Sigmoid colon (tissue), 7 donors: ENCODE measurements around the gene RXRA. TPM values are rescaled to one million over a fixed set of nuclear protein-coding genes. Genes with fewer than 3 reads are reported as not detected.

Experiments
- DNase-seq: peaks from one replicate; pipeline ENCODE4 v3.0.0-alpha.2; 2019
- H3K27ac ChIP-seq, 4 donors: fragments of 200-600 bp; sonication (generic); one replicate each; pipeline ENCODE4 v1.5.1; 2016 to 2019; ENCODE audit warnings: mild to moderate bottlenecking in 1 of 4
- H3K27me3 ChIP-seq, 3 donors: fragments of 200-600 bp; sonication (generic); one replicate each; pipeline ENCODE4 v1.5.1; 2019; ENCODE audit warnings: mild to moderate bottlenecking in 1 of 3
- H3K36me3 ChIP-seq, 4 donors: fragments of 200-600 bp; sonication (generic); one replicate each; pipeline ENCODE4 v1.5.1; 2016 to 2019
- H3K4me1 ChIP-seq, 4 donors: fragments of 200-600 bp; sonication (generic); one replicate each; pipeline ENCODE4 v1.5.1; 2017 to 2019
- H3K4me3 ChIP-seq, 4 donors: fragments of 200-600 bp; sonication (generic); one replicate each; pipeline ENCODE4 v1.5.1; 2017 to 2019; ENCODE audit warnings: mild to moderate bottlenecking in 2 of 4, moderate library complexity in 1 of 4
- H3K9me3 ChIP-seq, 4 donors: fragments of 200-600 bp in 3 of 4; sonication (generic) in 3 of 4; one replicate each; pipeline versions ENCODE4 v1.5.1 to v1.6.1; 2013 to 2019
- EP300 ChIP-seq, 4 donors: sonication (generic); formaldehyde crosslinking; IDR thresholded peaks; one replicate each; pipeline ENCODE4 v1.6.1; 2017; ENCODE audit warnings: antibody characterized with exemption in 4 of 4
- POLR2A ChIP-seq, 2 donors: fragments of 450-650 bp; IDR thresholded peaks; one replicate each; pipeline ENCODE4 v1.6.1; 2016; ENCODE audit warnings: antibody characterized with exemption in 2 of 2, mild to moderate bottlenecking in 2 of 2, moderate library complexity in 2 of 2
- POLR2AphosphoS5 ChIP-seq, 4 donors: sonication (generic); formaldehyde crosslinking; IDR thresholded peaks; one replicate each; pipeline ENCODE4 v1.6.1; 2017; ENCODE audit warnings: antibody characterized with exemption in 4 of 4
- WGBS, 2 donors: extraction: QIAGEN DNeasy Blood & Tissue Kit; methylation state at CpG; one replicate each; pipeline ENCODE4 v1.1.7; 2013; 5-methylcytosine and 5-hydroxymethylcytosine counted together
- intact Hi-C: fragments of 100-400 bp; cut with DNase I; formaldehyde crosslinking; loops from one replicate; pipeline ENCODE4 v1.15.1; 2023
- polyA plus RNA-seq, 3 donors: library from polyadenylated mRNA; stranded (reverse); fragments of 200-250 nt; gene quantifications; one replicate each; pipeline ENCODE4 v1.2.3, GENCODE V29; 2013
- total RNA-seq, 4 donors: library from RNA; depleted of rRNA; stranded (reverse); fragments of >200 nt; gene quantifications; one replicate each; pipeline ENCODE4 v1.1.0, GENCODE V29; 2016
- TF ChIP-seq, protein P1 (sequence below), 4 experiments: fragments of 450-650 bp in 3 of 4; fragments of 200-600 bp in 1 of 4; IDR thresholded peaks; one replicate each; pipeline ENCODE4 v1.5.1; 2016 to 2019; ENCODE audit warnings: antibody characterized with exemption in 4 of 4, mild to moderate bottlenecking in 3 of 4, moderate library complexity in 2 of 4
- donor health status: healthy with polysubstance abuse.
- donor health status: Bipolar disorder and iron deficiency.
- donor health status: healthy.

The RXRA gene
- total and polyA plus RNA-seq, 7 donors: 26.7 to 50.8 (median 35.7) TPM

DNA sequence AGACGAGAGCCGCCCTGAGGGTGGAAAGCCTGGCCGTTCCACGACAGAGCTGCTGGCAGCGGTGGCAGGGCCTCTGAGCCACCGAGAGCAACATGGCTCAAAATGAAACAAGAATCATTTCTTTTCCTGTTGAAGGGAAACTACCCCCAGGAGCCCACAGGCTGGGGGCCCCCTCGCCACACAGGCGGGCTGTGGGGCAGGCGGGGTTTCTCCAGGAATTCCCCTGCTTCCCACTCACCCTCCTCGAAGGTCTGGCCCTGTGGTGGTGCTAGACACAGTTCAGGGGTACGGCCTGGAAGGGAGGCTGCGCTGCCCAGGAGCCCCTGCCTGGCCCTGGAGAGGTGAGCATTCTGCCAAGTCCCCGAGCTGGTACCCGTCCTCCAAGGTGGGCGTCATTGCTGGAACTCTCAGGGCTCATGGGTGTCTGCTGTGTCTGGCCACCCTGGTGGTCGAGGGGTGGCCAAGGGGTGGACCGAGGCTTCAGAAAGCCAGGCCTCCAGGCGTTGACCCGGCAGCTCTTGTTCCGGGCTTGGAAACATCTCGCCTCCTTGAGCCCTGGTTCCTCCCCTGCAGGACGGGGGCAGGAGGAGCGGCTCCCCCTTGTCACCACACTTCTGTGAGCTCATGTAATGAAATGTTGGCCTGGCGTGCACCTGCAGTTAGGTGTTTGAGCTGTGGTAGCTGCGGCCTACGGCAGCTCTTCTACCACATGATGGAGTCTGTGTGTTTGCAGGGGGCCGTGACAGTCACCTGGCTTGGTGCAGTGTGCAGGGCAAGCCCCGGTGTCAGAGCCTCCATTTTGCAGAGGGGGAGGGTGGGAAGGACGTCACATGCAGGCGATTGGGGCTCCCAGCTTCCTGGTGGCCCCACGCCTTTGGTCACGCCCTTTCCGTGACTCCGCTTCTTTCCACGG, 65.3 kb downstream of the RXRA start:
- intact Hi-C loops: no loop called here
- DNase-seq: no peak
- TF ChIP-seq POLR2A (IDR thresholded peaks at IDR 0.05): no peak
- TF ChIP-seq EP300 (IDR thresholded peaks at IDR 0.05): no peak
- TF ChIP-seq POLR2AphosphoS5 (IDR thresholded peaks at IDR 0.05): no peak
- TF ChIP-seq, protein P1, sequence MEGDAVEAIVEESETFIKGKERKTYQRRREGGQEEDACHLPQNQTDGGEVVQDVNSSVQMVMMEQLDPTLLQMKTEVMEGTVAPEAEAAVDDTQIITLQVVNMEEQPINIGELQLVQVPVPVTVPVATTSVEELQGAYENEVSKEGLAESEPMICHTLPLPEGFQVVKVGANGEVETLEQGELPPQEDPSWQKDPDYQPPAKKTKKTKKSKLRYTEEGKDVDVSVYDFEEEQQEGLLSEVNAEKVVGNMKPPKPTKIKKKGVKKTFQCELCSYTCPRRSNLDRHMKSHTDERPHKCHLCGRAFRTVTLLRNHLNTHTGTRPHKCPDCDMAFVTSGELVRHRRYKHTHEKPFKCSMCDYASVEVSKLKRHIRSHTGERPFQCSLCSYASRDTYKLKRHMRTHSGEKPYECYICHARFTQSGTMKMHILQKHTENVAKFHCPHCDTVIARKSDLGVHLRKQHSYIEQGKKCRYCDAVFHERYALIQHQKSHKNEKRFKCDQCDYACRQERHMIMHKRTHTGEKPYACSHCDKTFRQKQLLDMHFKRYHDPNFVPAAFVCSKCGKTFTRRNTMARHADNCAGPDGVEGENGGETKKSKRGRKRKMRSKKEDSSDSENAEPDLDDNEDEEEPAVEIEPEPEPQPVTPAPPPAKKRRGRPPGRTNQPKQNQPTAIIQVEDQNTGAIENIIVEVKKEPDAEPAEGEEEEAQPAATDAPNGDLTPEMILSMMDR (IDR thresholded peaks at IDR 0.05): no peak
- no peak overlapping the region for H3K4me3 ChIP-seq
- no peaks in the 10 kb centered on the region for H3K9me3 ChIP-seq
- H3K36me3 ChIP-seq: no peaks in the 10 kb centered on the region
- WGBS, 2 donors: 55 to 70% methylated on average over 35 of the region's 35 CpGs
- peaks cover 0 to 87% (median 79%) of the 10 kb centered on the region in 4 donors for H3K4me1 ChIP-seq
- no peak overlapping the region for H3K27ac ChIP-seq
- no peaks in the 10 kb centered on the region for H3K27me3 ChIP-seq

DNA sequence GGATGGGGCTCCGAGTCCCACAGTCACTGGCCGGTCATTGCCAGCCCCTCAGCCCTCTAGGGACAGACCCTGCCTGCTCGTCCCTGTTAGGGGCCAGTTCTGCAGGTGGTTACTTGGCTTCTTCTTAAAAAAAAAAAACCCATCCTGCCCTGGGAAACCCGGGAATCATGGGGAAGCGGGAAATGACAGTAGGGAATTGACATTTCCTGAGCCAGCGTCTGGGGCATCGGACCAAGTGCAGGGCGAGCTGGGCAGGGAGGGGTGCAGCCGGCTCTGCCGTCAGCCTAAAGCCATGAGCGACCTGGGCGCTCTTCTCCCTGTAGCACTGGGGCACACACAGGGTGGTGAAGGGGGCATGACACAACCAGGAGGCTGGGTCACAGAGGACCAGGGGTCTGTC, 66.6 kb downstream of the RXRA start:
- Histone ChIP-seq H3K4me1 (peaks cover 0 to 82% (median 69%) of the 10 kb centered on the region in 4 donors), H3K27ac (no peak overlapping the region), H3K9me3 (no peaks in the 10 kb centered on the region), H3K4me3 (no peak overlapping the region), H3K36me3 (no peaks in the 10 kb centered on the region), H3K27me3 (no peaks in the 10 kb centered on the region)
- WGBS, 2 donors: 89 to 93% methylated on average over 12 of the region's 12 CpGs
- no peak for TF ChIP-seq POLR2A (IDR thresholded peaks at IDR 0.05)
- no peak for TF ChIP-seq EP300 (IDR thresholded peaks at IDR 0.05)
- TF ChIP-seq POLR2AphosphoS5 (IDR thresholded peaks at IDR 0.05): no peak
- TF ChIP-seq, protein P1 (IDR thresholded peaks at IDR 0.05): no peak
- intact Hi-C loops: no loop called here
- DNase-seq: no peak

DNA sequence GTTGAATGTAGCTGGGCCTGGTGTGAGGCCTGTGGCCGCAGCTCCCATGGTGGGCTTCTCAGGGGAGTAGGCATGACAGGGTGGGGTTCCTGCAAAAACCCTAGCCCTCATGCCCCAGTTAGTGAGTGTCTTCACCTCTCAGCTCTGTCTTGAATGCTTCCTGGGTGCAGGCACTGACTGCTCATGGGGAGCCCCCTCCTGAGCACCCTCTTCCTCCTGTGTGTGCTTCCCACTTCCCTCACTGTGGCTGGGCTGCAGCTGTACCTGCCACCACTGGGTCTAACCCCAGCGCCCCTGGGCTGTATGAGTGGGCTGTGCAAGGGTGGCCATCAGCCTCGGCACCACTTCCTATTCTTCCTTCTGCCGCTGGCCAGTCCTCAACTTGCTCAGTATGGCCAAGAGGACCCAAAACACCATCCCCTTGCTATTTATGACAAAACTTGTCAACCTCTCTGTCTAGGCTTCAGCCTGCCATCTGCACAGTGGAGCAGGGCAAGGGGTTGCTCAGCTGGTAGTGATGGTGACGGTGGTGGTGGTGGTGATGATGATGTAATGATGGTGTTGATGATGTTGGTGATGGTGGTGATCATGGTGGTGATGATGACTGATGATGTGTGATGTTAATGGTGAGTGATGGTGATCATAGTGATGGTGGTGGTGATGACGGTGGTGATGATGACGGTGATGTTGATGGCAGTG, 67.5 kb downstream of the RXRA start:
- no peaks in the 10 kb centered on the region for H3K9me3 ChIP-seq
- DNase-seq: no peak
- peaks cover 0 to 80% (median 61%) of the 10 kb centered on the region in 4 donors for H3K4me1 ChIP-seq
- intact Hi-C loops: no loop called here
- H3K4me3 ChIP-seq: no peak overlapping the region
- no peaks in the 10 kb centered on the region for H3K36me3 ChIP-seq
- H3K27me3 ChIP-seq: no peaks in the 10 kb centered on the region
- TF ChIP-seq POLR2A (IDR thresholded peaks at IDR 0.05): no peak
- TF ChIP-seq, protein P1 (IDR thresholded peaks at IDR 0.05): no peak
- no peak for TF ChIP-seq POLR2AphosphoS5 (IDR thresholded peaks at IDR 0.05)
- TF ChIP-seq EP300 (IDR thresholded peaks at IDR 0.05): no peak
- H3K27ac ChIP-seq: no peak overlapping the region
- WGBS, 2 donors: 69 to 94% methylated on average over 7 of the region's 7 CpGs

DNA sequence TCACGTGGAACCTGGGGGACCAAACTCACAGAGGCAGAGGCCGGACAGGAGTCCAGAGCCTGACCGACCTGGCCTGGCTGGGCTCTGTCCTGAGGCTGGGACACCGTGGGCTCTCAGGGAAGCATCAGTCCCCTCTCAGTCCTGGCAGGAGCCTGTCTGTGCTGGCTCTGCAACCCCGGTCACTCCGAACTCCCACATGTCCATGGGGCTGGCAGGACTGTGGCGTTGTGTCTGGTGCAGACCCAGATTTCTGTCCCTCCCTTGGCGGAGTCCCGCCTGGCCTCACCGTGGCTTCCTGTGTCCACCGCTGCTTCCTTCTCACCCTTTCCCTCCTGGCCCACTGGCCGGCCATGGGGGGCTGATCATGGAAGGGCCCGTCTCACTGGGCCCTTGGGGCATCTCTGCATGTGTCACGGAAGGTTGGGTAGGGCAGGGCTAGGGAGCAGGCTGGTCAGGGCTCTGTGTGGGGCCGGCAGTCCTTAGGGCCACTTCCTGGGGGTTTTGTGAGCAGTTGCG, 68.8 kb downstream of the RXRA start:
- Histone ChIP-seq H3K9me3 (no peaks in the 10 kb centered on the region), H3K4me1 (peaks cover 0 to 69% (median 48%) of the 10 kb centered on the region in 4 donors), H3K4me3 (no peak overlapping the region), H3K36me3 (no peaks in the 10 kb centered on the region), H3K27ac (no peak overlapping the region), H3K27me3 (no peaks in the 10 kb centered on the region)
- intact Hi-C loops: no loop called here
- DNase-seq: no peak
- 83% methylated on average over 16 of the region's 16 CpGs for WGBS, 2 donors
- TF ChIP-seq, protein P1 (IDR thresholded peaks at IDR 0.05): no peak
- TF ChIP-seq POLR2A (IDR thresholded peaks at IDR 0.05): no peak
- no peak for TF ChIP-seq POLR2AphosphoS5 (IDR thresholded peaks at IDR 0.05)
- no peak for TF ChIP-seq EP300 (IDR thresholded peaks at IDR 0.05)
